ENCODE measurements around the gene MAP3K7CL. TPM values are rescaled to one million over a fixed set of nuclear protein-coding genes. Genes with fewer than 3 reads are reported as not detected.

MAP3K7CL gene
- total RNA-seq, 1 experiment from 2014 or later, result 0.15 TPM

DNA sequence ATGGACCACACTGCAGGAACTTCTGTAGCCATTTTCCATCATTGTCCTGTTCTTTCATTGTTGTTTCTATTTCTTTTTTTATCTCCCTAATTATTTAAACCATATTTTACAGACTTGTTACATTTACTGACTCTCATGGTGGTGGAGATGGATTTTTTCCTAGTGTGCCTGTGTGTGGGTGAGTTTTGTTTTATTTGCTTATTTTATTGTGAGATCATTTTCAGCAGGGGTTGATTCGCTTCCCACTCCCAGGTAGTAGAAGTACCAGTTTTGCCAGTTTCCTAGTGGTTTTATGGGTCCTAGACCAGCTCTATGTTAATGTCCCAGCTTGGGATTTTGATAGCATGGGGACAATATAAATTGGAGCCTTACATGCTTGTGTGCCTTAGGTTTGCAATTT is 88.3 kb downstream of the MAP3K7CL start (continued):
- TF ChIP-seq, protein P1, sequence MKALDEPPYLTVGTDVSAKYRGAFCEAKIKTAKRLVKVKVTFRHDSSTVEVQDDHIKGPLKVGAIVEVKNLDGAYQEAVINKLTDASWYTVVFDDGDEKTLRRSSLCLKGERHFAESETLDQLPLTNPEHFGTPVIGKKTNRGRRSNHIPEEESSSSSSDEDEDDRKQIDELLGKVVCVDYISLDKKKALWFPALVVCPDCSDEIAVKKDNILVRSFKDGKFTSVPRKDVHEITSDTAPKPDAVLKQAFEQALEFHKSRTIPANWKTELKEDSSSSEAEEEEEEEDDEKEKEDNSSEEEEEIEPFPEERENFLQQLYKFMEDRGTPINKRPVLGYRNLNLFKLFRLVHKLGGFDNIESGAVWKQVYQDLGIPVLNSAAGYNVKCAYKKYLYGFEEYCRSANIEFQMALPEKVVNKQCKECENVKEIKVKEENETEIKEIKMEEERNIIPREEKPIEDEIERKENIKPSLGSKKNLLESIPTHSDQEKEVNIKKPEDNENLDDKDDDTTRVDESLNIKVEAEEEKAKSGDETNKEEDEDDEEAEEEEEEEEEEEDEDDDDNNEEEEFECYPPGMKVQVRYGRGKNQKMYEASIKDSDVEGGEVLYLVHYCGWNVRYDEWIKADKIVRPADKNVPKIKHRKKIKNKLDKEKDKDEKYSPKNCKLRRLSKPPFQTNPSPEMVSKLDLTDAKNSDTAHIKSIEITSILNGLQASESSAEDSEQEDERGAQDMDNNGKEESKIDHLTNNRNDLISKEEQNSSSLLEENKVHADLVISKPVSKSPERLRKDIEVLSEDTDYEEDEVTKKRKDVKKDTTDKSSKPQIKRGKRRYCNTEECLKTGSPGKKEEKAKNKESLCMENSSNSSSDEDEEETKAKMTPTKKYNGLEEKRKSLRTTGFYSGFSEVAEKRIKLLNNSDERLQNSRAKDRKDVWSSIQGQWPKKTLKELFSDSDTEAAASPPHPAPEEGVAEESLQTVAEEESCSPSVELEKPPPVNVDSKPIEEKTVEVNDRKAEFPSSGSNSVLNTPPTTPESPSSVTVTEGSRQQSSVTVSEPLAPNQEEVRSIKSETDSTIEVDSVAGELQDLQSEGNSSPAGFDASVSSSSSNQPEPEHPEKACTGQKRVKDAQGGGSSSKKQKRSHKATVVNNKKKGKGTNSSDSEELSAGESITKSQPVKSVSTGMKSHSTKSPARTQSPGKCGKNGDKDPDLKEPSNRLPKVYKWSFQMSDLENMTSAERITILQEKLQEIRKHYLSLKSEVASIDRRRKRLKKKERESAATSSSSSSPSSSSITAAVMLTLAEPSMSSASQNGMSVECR (CRISPR knock-in tag; IDR thresholded peaks at IDR 0.05; ENCODE audit: borderline replicate concordance), result no peak
- TF ChIP-seq TEAD4 (CRISPR knock-in tag; IDR thresholded peaks at IDR 0.05) (no peak), OVOL2 (CRISPR knock-in tag; IDR thresholded peaks at IDR 0.05; ENCODE audit: borderline replicate concordance) (no peak)
- TF ChIP-seq, protein P2, sequence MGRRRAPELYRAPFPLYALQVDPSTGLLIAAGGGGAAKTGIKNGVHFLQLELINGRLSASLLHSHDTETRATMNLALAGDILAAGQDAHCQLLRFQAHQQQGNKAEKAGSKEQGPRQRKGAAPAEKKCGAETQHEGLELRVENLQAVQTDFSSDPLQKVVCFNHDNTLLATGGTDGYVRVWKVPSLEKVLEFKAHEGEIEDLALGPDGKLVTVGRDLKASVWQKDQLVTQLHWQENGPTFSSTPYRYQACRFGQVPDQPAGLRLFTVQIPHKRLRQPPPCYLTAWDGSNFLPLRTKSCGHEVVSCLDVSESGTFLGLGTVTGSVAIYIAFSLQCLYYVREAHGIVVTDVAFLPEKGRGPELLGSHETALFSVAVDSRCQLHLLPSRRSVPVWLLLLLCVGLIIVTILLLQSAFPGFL (CRISPR knock-in tag; IDR thresholded peaks at IDR 0.05; ENCODE audit: borderline replicate concordance), result no peak
- TF ChIP-seq, protein P3, sequence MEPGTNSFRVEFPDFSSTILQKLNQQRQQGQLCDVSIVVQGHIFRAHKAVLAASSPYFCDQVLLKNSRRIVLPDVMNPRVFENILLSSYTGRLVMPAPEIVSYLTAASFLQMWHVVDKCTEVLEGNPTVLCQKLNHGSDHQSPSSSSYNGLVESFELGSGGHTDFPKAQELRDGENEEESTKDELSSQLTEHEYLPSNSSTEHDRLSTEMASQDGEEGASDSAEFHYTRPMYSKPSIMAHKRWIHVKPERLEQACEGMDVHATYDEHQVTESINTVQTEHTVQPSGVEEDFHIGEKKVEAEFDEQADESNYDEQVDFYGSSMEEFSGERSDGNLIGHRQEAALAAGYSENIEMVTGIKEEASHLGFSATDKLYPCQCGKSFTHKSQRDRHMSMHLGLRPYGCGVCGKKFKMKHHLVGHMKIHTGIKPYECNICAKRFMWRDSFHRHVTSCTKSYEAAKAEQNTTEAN (CRISPR knock-in tag; IDR thresholded peaks at IDR 0.05), result no peak

DNA sequence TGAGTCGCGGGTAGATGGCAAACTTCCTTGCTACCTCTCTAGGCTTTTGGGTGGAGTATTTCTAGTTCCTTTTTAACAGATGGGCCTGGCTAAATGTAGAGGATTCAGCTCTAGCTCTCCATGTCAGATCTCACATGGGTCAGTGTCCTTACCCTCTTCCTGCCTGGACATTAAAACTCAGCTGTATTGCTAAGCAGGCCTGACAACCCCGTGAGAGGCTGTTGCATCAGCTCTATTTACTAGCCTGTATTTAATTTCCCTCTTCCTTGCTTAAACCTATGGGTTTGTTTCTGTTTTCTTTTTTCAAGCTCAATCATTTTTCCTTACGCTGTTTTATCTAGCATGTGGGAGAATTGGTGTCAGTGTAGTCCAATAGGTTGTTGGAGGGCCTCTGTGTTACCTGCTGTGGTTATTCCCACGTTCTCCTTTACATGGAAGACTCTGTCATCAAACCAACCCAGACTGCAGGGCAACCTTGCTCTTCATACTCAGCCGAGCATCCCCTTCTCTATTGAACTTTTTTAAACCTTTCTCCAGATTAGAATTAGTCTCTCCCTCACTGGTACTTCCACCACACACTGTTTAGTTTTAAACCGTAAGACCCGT is 88.8 kb downstream of the MAP3K7CL start:
- DNase-seq (ENCODE audit: low spot score) (no peak), ATAC-seq (peak; percentile 32; the same call in 1 of the 2 replicates)
- ChIA-PET CTCF (interaction anchor here (1.2 kb wide), 1 partner anchor 129 kb away, joined by 4 read pairs; no protein-coding TSS in a partner anchor), POLR2A (no interaction called here)
- Mint-ChIP-seq H3K9me3 (peaks cover 9% of the 10 kb centered on the region; the same call in 1 of the 2 replicates), H3K4me1 (peaks cover 15% of the 10 kb centered on the region), H3K27me3 (ENCODE audit: low read depth) (no peaks in the 10 kb centered on the region), H3K27ac (no peak overlapping the region), H3K36me3 (no peaks in the 10 kb centered on the region), H3K4me3 (no peak overlapping the region)
- TF ChIP-seq ATF1 (CRISPR knock-in tag; IDR thresholded peaks at IDR 0.05), result no peak
- TF ChIP-seq, protein P4, sequence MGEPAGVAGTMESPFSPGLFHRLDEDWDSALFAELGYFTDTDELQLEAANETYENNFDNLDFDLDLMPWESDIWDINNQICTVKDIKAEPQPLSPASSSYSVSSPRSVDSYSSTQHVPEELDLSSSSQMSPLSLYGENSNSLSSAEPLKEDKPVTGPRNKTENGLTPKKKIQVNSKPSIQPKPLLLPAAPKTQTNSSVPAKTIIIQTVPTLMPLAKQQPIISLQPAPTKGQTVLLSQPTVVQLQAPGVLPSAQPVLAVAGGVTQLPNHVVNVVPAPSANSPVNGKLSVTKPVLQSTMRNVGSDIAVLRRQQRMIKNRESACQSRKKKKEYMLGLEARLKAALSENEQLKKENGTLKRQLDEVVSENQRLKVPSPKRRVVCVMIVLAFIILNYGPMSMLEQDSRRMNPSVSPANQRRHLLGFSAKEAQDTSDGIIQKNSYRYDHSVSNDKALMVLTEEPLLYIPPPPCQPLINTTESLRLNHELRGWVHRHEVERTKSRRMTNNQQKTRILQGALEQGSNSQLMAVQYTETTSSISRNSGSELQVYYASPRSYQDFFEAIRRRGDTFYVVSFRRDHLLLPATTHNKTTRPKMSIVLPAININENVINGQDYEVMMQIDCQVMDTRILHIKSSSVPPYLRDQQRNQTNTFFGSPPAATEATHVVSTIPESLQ (CRISPR knock-in tag; IDR thresholded peaks at IDR 0.05), result no peak
- TF ChIP-seq GABPB1 (CRISPR knock-in tag; IDR thresholded peaks at IDR 0.05), result peak; percentile 79
- TF ChIP-seq, protein P5, sequence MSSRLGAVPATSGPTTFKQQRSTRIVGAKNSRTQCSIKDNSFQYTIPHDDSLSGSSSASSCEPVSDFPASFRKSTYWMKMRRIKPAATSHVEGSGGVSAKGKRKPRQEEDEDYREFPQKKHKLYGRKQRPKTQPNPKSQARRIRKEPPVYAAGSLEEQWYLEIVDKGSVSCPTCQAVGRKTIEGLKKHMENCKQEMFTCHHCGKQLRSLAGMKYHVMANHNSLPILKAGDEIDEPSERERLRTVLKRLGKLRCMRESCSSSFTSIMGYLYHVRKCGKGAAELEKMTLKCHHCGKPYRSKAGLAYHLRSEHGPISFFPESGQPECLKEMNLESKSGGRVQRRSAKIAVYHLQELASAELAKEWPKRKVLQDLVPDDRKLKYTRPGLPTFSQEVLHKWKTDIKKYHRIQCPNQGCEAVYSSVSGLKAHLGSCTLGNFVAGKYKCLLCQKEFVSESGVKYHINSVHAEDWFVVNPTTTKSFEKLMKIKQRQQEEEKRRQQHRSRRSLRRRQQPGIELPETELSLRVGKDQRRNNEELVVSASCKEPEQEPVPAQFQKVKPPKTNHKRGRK (CRISPR knock-in tag; IDR thresholded peaks at IDR 0.05; ENCODE audit: borderline replicate concordance), result no peak
- TF ChIP-seq TP53 (CRISPR knock-in tag; IDR thresholded peaks at IDR 0.05), result no peak
- TF ChIP-seq FOXP4 (CRISPR knock-in tag; IDR thresholded peaks at IDR 0.05), result no peak
- TF ChIP-seq NR1H2 (CRISPR knock-in tag; IDR thresholded peaks at IDR 0.05), result no peak

All from WTC11 (cell line).